Suprapubic skin (tissue), 4 donors: Measurements from ENCODE around the gene DBN1.

Source experiments
- CTCF ChIP-seq, 2 donors: fragments of 200-600 bp in 1 of 2; fragments of 450-650 bp in 1 of 2; sonication (generic) in 1 of 2; IDR thresholded peaks; one replicate each; pipeline ENCODE4 v1.5.1; 2016 to 2019; ENCODE audit warnings: antibody characterized with exemption in 2 of 2, mild to moderate bottlenecking in 1 of 2, moderate library complexity in 1 of 2
- EP300 ChIP-seq: sonication (generic); formaldehyde crosslinking; IDR thresholded peaks from one replicate; pipeline ENCODE4 v1.6.1; 2017; ENCODE audit warnings: antibody characterized with exemption
- POLR2A ChIP-seq, 2 donors: fragments of 450-650 bp; IDR thresholded peaks; one replicate each; pipeline ENCODE4 v1.6.1; 2017; ENCODE audit warnings: antibody characterized with exemption in 2 of 2, mild to moderate bottlenecking in 2 of 2, moderate library complexity in 2 of 2
- POLR2AphosphoS5 ChIP-seq, 3 donors: sonication (generic); formaldehyde crosslinking; IDR thresholded peaks; one replicate each; pipeline ENCODE4 v1.6.1; 2017; ENCODE audit warnings: antibody characterized with exemption in 3 of 3

- TF ChIP-seq CTCF (IDR thresholded peaks at IDR 0.05) (no peak), POLR2AphosphoS5 (IDR thresholded peaks at IDR 0.05) (no peak), POLR2A (IDR thresholded peaks at IDR 0.05) (no peak), EP300 (no peak)
Observed at GRCh38 chr5:177438468-177438867, 35.0 kb downstream of the DBN1 start.
